Right forelimb (tissue), 1 donor: ENCODE data around the gene ZNF664.

Experiments used
- DNase-seq: peaks from one replicate; pipeline ENCODE4 v3.0.0-alpha.2; 2018

ZNF664 gene

GRCh38 chr12:124036657-124037109 is 63.7 kb downstream of the ZNF664 start:
- DNase-seq, result peak; percentile 71

GRCh38 chr12:124037331-124037730 is 64.3 kb downstream of the ZNF664 start:
- no peak for DNase-seq

DNA sequence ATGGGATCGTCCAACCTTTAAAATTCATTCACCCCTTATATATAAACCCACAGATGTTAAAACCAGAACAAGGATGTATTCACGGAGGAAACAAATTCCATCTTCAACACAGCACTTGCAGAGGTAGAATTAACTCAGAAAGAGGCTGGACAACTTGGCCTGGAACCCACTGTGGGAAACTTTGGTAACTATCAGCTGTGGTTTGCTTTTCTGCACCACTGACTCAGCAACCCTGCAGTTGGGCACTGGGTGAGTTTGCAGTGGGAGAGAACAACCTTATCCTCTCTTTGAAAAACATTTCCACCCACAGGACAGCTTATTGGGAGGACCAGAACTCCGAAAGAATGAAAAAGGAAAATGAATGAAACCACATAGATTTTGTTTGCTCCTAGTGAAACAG is 66.3 kb downstream of the ZNF664 start:
- no peak for DNase-seq

GRCh38 chr12:124040291-124040690 is 67.3 kb downstream of the ZNF664 start:
- DNase-seq, result no peak

DNA sequence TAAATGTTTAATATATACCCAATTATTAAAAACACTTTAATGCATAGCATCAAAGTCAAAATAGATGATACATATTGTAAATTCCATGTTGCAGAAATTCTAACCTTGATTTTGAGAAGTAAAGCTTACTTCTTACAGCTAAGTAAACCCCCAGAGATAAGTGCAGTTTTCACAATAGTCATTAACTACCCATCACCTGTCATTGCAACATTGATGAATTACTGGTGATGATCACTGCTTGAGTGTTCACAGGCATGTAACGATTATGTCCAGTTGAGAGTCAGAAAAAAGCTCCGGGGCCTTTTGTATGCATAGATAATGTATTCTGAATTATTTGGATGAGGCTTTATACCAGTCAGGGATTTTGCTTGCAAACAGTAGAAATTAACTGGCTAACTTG is 67.7 kb downstream of the ZNF664 start:
- no peak for DNase-seq

- DNase-seq, result no peak
These were observed 68.9 kb downstream of the ZNF664 start for GRCh38 chr12:124041907-124042306.

GRCh38 chr12:124044021-124044420 is 71.0 kb downstream of the ZNF664 start:
- DNase-seq, result no peak

- DNase-seq, result no peak
These were observed 71.8 kb downstream of the ZNF664 start for GRCh38 chr12:124044809-124045321.

DNA sequence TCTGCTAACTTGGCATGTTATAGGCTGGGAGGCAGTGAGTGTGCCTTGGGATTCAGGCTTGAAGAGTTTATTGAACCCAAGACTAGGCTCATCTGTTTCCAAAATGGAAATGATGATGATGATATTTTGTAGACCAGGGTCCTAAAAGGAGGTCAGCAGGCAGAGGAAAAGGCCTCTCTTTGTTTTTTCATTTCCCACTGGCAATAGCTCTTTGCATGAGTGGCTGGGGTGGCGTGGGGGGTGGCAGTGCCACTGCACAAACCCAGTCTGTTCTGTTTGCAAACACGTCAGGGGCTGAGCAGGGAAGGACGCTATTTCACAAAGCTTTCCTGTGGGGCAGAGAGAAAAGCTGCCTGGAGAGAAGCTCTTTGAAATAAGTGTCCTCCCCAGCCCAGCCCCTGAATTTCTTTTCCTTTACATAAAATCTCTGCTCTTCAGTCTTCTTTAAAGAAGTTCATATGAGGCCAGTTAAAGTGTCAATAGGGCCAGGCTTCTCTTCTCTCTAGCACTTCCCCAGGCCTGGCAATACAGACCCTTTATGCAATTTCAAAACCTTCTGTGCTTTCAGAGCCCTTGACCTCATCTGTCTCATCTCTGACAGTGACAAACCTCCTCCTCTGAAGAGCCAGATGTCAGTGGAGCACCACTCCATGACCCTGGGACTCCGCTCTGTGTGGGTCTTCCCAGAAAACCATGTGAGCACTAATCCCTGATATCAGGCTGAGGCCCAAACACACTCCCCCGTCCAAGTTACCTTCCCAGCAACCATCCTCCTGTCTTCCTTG is 72.8 kb downstream of the ZNF664 start:
- no peak for DNase-seq

DNA sequence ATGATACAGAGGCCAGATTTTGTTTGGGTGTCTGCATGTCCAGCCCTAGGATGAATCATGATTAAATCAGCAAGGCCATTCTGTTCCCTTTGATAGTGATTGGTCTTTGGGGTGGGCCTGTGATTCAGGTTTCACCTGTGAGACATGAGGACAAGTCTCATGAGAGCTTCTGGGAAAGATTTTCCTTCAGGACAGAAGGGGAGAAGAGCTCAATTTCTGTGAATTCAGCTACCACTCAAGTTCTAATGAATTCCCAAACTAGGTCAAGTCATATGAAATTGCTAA is 73.4 kb downstream of the ZNF664 start:
- DNase-seq, result no peak

- no peak for DNase-seq
These were observed 74.1 kb downstream of the ZNF664 start for GRCh38 chr12:124047045-124047566.

DNA sequence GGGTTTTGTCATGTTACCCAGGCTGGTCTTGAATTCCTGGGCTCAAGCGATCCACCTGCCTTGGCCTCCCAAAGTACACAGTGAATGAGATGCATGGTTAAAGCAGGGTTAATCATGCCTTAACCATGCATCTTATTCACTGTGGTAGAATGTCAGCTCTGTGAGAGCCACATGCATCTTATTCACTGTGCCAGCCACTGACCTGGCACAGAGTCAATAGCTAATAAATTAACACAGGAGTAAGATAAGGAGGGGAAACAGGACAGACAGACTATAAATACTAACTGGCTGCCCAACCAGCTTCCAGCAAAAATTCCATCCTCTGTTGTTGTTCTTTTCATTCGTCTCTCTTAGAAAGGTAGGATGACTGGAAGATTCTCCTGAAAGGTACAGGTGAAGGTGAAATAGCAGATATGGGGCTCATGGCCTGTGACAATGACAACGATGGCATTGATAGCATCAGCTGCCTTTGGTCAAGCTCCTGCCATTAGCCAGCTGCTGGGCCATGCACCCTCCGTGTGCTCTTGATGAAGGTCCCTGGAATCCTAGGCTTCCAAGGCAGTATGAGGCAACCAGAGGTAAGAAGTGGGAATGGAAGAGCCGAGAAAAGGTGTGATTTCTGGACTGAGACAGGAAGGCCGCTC is 76.6 kb downstream of the ZNF664 start:
- no peak for DNase-seq

- DNase-seq, result peak; percentile 79
These were observed 80.8 kb downstream of the ZNF664 start for GRCh38 chr12:124053851-124054250.

DNA sequence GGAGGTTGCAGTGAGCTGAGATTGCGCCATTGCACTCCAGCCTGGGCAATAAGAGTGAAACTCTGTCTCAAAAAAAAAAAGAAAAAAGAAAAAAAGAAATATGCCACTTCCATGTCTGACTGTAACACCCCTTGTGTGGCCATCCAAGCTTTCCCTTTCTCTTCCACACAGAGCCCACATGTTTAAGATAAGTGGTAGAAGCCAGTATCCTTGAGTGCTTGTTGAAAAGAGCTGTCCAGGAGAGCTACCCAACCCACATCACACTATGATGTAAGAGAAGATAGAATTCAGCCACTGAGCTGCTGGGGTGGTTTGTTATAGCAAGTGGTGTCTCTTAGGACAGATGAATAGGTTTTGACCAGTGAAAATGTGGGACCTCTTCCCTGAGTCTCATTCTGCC is 82.1 kb downstream of the ZNF664 start:
- no peak for DNase-seq

- DNase-seq, result no peak
These were observed 84.7 kb downstream of the ZNF664 start for GRCh38 chr12:124057691-124058090.

- no peak for DNase-seq
These were observed 86.7 kb downstream of the ZNF664 start for GRCh38 chr12:124059752-124060151.
